PFSK-1 (cell line): ENCODE results near the gene ALS2CL.

Experiments
- FOXP2 ChIP-seq: optimal IDR thresholded peaks from 2 replicates; pipeline ENCODE3; 2011; ENCODE audit warnings: borderline replicate concordance, control low read depth, inconsistent platforms; ENCODE audit not compliant: insufficient read depth; ENCODE audit errors: extremely low read length, extremely low read depth
- POLR2AphosphoS5 ChIP-seq: IDR thresholded peaks from 2 replicates; pipeline ENCODE4 v1.6.1; 2012; ENCODE audit warnings: low read depth, mild to moderate bottlenecking, control low read depth, low read length, moderate library complexity
- SIN3A ChIP-seq: IDR thresholded peaks from 2 replicates; pipeline ENCODE4 v1.6.1; 2012; ENCODE audit warnings: mild to moderate bottlenecking, low read length, moderate library complexity, borderline replicate concordance; ENCODE audit not compliant: insufficient read depth
- TAF1 ChIP-seq: IDR thresholded peaks from 2 replicates; pipeline ENCODE4 v1.6.1; 2012; ENCODE audit warnings: low read length, control low read depth, borderline replicate concordance; ENCODE audit not compliant: insufficient read depth
- TF ChIP-seq, protein P1 (sequence below), 2 experiments: IDR thresholded peaks; 2 replicates each; pipeline versions ENCODE4 v1.6.1 to v1.8.0; 2011 to 2012; ENCODE audit warnings: low read depth in 2 of 2, low read length in 2 of 2, control low read depth in 1 of 2, inconsistent platforms in 1 of 2, mild to moderate bottlenecking in 1 of 2, moderate library complexity in 1 of 2; ENCODE audit not compliant: insufficient read depth in 1 of 2

ALS2CL gene

DNA sequence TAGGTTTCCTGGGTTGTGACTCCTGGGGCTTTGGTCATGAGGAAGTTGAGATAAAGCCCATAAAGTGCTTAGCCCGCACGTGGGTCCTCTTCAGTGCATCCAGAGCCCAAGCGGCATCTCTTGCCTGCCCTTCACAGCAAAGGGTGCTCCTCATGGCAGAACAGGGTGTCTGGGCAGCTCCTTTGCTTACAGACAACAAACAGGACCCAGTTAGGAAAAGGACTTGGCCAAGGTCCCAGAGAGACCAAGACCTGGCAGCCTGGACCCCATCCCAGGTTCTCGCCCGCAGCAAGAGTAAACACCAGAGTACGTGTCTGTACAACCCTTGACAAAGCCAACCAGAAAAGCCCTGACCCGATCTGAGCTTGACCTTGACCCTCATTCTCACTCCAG lies 27.0 kb downstream of the ALS2CL start:
- TF ChIP-seq POLR2AphosphoS5 (no peak), TAF1 (no peak), FOXP2 (no peak), SIN3A (no peak)
- TF ChIP-seq, protein P1, sequence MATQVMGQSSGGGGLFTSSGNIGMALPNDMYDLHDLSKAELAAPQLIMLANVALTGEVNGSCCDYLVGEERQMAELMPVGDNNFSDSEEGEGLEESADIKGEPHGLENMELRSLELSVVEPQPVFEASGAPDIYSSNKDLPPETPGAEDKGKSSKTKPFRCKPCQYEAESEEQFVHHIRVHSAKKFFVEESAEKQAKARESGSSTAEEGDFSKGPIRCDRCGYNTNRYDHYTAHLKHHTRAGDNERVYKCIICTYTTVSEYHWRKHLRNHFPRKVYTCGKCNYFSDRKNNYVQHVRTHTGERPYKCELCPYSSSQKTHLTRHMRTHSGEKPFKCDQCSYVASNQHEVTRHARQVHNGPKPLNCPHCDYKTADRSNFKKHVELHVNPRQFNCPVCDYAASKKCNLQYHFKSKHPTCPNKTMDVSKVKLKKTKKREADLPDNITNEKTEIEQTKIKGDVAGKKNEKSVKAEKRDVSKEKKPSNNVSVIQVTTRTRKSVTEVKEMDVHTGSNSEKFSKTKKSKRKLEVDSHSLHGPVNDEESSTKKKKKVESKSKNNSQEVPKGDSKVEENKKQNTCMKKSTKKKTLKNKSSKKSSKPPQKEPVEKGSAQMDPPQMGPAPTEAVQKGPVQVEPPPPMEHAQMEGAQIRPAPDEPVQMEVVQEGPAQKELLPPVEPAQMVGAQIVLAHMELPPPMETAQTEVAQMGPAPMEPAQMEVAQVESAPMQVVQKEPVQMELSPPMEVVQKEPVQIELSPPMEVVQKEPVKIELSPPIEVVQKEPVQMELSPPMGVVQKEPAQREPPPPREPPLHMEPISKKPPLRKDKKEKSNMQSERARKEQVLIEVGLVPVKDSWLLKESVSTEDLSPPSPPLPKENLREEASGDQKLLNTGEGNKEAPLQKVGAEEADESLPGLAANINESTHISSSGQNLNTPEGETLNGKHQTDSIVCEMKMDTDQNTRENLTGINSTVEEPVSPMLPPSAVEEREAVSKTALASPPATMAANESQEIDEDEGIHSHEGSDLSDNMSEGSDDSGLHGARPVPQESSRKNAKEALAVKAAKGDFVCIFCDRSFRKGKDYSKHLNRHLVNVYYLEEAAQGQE (IDR thresholded peaks at IDR 0.05; ENCODE audit: insufficient read depth in 1 of 2, low read depth in 2 of 2, low read length in 2 of 2) = no peak

DNA sequence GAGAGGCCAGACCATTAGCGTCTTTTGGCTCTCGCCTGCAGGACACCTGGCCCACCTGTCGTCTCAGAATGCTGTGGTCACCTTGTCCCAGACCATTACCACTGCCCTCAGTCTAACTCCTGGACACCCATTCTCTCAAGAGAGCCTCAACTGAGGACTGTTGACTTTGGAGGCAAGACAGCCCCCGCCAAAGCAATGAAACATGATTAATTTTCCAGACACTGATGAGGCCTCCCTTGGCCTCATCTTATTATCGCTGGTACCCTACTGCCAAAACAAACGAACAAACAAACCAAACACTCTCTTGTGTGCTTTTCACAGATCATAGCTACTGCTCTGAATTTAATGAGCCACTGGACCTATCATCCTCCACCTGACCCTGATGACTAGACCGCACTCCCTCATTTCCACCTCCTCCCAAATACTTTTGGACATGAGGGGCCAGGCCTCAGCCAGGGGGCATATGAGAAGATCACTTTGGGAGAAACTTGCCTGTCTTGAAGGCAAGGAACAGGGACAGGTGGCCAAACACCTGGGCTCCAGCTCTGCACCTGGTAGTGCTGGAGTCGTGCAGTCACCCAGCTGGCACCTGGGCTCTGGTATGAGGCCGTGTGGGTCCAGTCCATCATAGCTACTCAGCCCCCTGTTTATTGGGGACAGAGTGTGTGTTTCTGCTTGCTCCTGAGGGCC lies 27.6 kb downstream of the ALS2CL start:
- TF ChIP-seq, protein P1 (IDR thresholded peaks at IDR 0.05; ENCODE audit: insufficient read depth in 1 of 2, low read depth in 2 of 2, low read length in 2 of 2) = no peak
- no peak for TF ChIP-seq FOXP2
- TF ChIP-seq POLR2AphosphoS5 = no peak
- no peak for TF ChIP-seq TAF1
- no peak for TF ChIP-seq SIN3A

DNA sequence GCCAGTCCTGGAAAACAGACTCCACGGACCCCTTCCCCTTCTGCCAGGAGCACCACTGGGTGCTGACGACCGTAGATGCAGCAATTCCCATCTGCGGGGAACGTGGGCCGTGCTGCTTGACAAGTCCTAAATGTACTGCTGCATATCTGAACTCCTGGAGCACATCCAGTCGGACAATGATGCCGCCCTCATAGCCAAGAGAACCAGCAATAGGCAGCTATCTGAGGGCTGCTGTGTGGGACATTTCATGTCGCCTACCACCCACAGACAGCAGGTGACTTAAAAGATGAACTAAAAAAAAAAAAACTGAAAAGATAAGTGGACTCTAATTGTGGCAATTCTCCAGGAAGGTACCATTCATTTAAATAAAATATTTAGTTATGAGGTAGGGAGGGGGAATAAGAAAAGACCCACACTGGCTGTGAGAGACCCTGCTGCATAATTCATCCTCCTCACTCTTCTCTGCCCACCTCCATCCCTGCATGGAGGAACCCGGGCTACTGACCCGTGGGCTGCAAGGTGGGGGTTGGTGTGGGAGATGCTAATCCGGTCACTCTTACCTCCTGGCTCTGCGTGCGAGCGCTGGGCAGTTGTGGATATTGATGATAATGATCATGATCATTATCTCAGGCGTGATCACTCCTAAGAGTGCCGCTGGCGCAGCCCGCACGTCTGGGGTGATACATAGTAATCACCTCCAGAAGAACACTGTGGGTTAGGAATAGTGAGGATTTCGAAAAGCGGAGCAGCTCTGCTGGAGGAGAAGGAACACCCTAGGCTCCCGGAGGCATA lies 28.3 kb downstream of the ALS2CL start:
- no peak for TF ChIP-seq SIN3A

DNA sequence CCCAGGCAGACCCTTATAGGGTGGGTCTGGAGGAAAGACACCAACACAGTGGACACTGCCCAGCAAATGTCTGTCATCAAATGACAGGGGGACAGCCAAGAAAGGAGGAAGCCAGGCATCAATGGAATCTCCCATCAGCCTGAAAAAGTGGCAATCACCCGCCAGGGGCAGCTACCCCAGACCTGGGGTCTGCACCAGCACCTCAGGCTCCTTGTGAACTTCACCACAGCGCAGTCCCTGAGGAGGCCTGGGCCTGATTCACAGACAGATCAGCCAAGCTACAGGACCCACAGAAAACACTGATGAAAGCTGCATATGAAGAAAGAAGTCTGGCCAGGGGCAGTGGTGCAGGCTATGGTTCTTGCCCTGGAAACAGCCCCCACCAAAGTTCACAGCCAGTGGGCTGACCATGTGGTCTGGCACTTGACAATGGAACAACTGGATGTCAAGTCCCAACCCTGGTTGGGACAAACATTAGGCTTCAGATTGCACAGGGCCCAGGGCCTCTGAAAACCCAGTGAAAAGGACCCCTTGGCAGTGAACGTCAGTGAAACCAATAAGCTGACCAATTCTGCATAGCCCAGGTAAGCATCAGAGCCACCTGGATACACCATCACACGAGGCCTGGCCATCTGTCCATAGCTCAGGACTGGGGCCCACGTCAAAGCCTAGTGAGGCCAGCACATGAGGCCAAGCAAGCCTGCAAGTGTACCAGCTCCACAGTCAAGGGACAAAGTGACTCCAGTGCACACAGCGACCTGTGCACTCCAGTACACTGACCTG lies 29.1 kb downstream of the ALS2CL start:
- TF ChIP-seq POLR2AphosphoS5 (no peak), FOXP2 (no peak), TAF1 (no peak), SIN3A (no peak)
- TF ChIP-seq, protein P1 (IDR thresholded peaks at IDR 0.05; ENCODE audit: insufficient read depth in 1 of 2, low read depth in 2 of 2, low read length in 2 of 2) = no peak

DNA sequence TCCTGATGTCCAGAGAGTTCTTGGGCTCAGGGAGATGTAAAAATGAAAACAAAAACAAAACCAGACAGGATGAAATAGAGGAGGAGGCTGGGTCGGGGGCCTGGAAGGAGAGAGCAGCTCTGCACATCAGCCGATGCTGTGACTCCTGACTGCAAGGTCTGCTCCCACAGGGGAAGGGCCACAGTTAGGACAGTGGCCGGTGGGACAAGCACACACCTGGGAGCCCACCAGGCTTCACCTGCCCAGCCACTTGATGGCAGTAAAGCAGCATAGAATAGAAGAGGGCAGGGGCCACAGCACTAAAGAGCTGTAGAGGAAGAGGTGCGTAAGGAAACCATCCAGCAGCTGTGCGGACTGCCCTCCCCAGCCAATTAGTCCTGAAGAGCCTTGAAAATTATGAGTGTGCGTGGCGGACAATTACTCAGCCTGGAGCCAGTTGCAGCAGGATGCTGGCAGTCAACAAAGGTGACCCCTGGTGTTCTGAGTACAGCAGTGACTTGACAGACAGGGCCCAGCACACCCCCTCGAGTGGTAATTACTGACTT lies 29.8 kb downstream of the ALS2CL start:
- TF ChIP-seq POLR2AphosphoS5 (no peak), SIN3A (no peak), FOXP2 (no peak), TAF1 (no peak)
- TF ChIP-seq, protein P1 (IDR thresholded peaks at IDR 0.05; ENCODE audit: insufficient read depth in 1 of 2, low read depth in 2 of 2, low read length in 2 of 2) = no peak
